ENCODE results near the gene CSH1.

Gene CSH1

GRCh38 chr17:63941162-63941561 lies 44.8 kb upstream of the CSH1 start:
- H3K4me3 ChIP-seq (ENCODE audit: low read length): no peak overlapping the region
- no peak for TF ChIP-seq CTCF (IDR thresholded peaks at IDR 0.05; ENCODE audit: insufficient read depth, low read depth, low read length, missing control alignments)
- no peak for DNase-seq (ENCODE audit: low read depth)

GRCh38 chr17:63940584-63940983 lies 44.2 kb upstream of the CSH1 start:
- no peak overlapping the region for H3K4me3 ChIP-seq (ENCODE audit: low read length)
- TF ChIP-seq CTCF (IDR thresholded peaks at IDR 0.05; ENCODE audit: insufficient read depth, low read depth, low read length, missing control alignments): no peak
- no peak for DNase-seq (ENCODE audit: low read depth)

GRCh38 chr17:63939884-63940283 lies 43.5 kb upstream of the CSH1 start:
- no peak for DNase-seq (ENCODE audit: low read depth)
- H3K4me3 ChIP-seq (ENCODE audit: low read length): no peak overlapping the region
- no peak for TF ChIP-seq CTCF (IDR thresholded peaks at IDR 0.05; ENCODE audit: insufficient read depth, low read depth, low read length, missing control alignments)

GRCh38 chr17:63939401-63939800 lies 43.0 kb upstream of the CSH1 start:
- no peak for DNase-seq (ENCODE audit: low read depth)
- H3K4me3 ChIP-seq (ENCODE audit: low read length): no peak overlapping the region
- no peak for TF ChIP-seq CTCF (IDR thresholded peaks at IDR 0.05; ENCODE audit: insufficient read depth, low read depth, low read length, missing control alignments)

- TF ChIP-seq CTCF (IDR thresholded peaks at IDR 0.05; ENCODE audit: insufficient read depth, low read depth, low read length, missing control alignments): no peak
- no peak for DNase-seq (ENCODE audit: low read depth)
- H3K4me3 ChIP-seq (ENCODE audit: low read length): no peak overlapping the region
Measured at GRCh38 chr17:63937920-63938319, 41.5 kb upstream of the CSH1 start.

- H3K4me3 ChIP-seq (ENCODE audit: low read length): no peak overlapping the region
- no peak for DNase-seq (ENCODE audit: low read depth)
- no peak for TF ChIP-seq CTCF (IDR thresholded peaks at IDR 0.05; ENCODE audit: insufficient read depth, low read depth, low read length, missing control alignments)
Measured at GRCh38 chr17:63937319-63937718, 40.9 kb upstream of the CSH1 start.

GRCh38 chr17:63934183-63935112 lies 38.1 kb upstream of the CSH1 start:
- H3K4me3 ChIP-seq (ENCODE audit: low read length): no peak overlapping the region
- no peak for DNase-seq (ENCODE audit: low read depth)
- no peak for TF ChIP-seq CTCF (IDR thresholded peaks at IDR 0.05; ENCODE audit: insufficient read depth, low read depth, low read length, missing control alignments)

All from epithelial cell of esophagus (primary cell).